RWPE1 (cell line): Measurements from ENCODE around the gene SLCO2B1.

Source experiments
- CTCF ChIA-PET: fragments of 350-600 bp; sonication (Branson Sonifier 250); formaldehyde crosslinking; extraction: SDS; loops from one replicate; lab custom pipeline; 2021; lab: Yijun Ruan, JAX
- POLR2A ChIA-PET: fragments of 400-600 bp; formaldehyde crosslinking; extraction: SDS; loops from one replicate; lab custom pipeline; 2020; ENCODE audit warnings: antibody characterized with exemption; ENCODE audit not compliant: low non-redundant PET; lab: Yijun Ruan, JAX
- DNase-seq: peaks from one replicate; pipeline ENCODE4 v3.0.0; 2012; ENCODE audit warnings: low spot score
- H3K27ac ChIP-seq: fragments of 450-650 bp; 2 replicates; pipeline ENCODE4 v1.5.1; 2017
- CTCF ChIP-seq: fragments of 450-650 bp; conservative IDR thresholded peaks from 2 replicates; pipeline ENCODE4 v1.5.1; 2017; ENCODE audit warnings: low read depth, mild to moderate bottlenecking

Gene SLCO2B1

GRCh38 chr11:75174781-75175370, 24.0 kb downstream of the SLCO2B1 start:
- no peak for DNase-seq
- ChIA-PET CTCF (interaction anchor here (0.8 kb wide), 1 partner anchor 31 kb away, joined by 3 read pairs; no protein-coding TSS in a partner anchor), POLR2A (no interaction called here)
- TF ChIP-seq CTCF, result no peak
- H3K27ac ChIP-seq, result no peak overlapping the region

- no peak overlapping the region for H3K27ac ChIP-seq
- no peak for TF ChIP-seq CTCF
- DNase-seq, result no peak
- ChIA-PET POLR2A (no interaction called here), CTCF (interaction anchor here (0.7 kb wide), 1 partner anchor 253 kb away, joined by 3 read pairs; no protein-coding TSS in a partner anchor)
Measured at GRCh38 chr11:75182664-75183063, 31.8 kb downstream of the SLCO2B1 start.

- POLR2A ChIA-PET, result no interaction called here
- H3K27ac ChIP-seq, result no peak overlapping the region
- no peak for DNase-seq
- CTCF ChIA-PET, result no interaction called here
- TF ChIP-seq CTCF, result no peak
Measured at GRCh38 chr11:75184051-75184450, 33.1 kb downstream of the SLCO2B1 start.

- POLR2A ChIA-PET, result no interaction called here
- CTCF ChIA-PET, result no interaction called here
- TF ChIP-seq CTCF, result no peak
- no peak overlapping the region for H3K27ac ChIP-seq
- DNase-seq, result no peak
Measured at GRCh38 chr11:75184757-75185425, 34.0 kb downstream of the SLCO2B1 start.

- ChIA-PET POLR2A (no interaction called here), CTCF (no interaction called here)
- H3K27ac ChIP-seq, result no peak overlapping the region
- no peak for DNase-seq
- TF ChIP-seq CTCF, result no peak
Measured at GRCh38 chr11:75185866-75186265, 35.0 kb downstream of the SLCO2B1 start.

- ChIA-PET POLR2A (no interaction called here), CTCF (interaction anchor here (0.7 kb wide), 1 partner anchor 32 kb away, joined by 4 read pairs; no protein-coding TSS in a partner anchor)
- H3K27ac ChIP-seq, result no peak overlapping the region
- DNase-seq, result no peak
- TF ChIP-seq CTCF, result no peak
Measured at GRCh38 chr11:75186999-75187398, 36.1 kb downstream of the SLCO2B1 start.
